PFSK-1 (cell line): ENCODE results near the gene USP11.

ENCODE experiments used
- FOXP2 ChIP-seq: optimal IDR thresholded peaks from 2 replicates; pipeline ENCODE3; 2011; ENCODE audit warnings: borderline replicate concordance, control low read depth, inconsistent platforms; ENCODE audit not compliant: insufficient read depth; ENCODE audit errors: extremely low read length, extremely low read depth
- POLR2AphosphoS5 ChIP-seq: IDR thresholded peaks from 2 replicates; pipeline ENCODE4 v1.6.1; 2012; ENCODE audit warnings: low read depth, mild to moderate bottlenecking, control low read depth, low read length, moderate library complexity
- SIN3A ChIP-seq: IDR thresholded peaks from 2 replicates; pipeline ENCODE4 v1.6.1; 2012; ENCODE audit warnings: mild to moderate bottlenecking, low read length, moderate library complexity, borderline replicate concordance; ENCODE audit not compliant: insufficient read depth
- TAF1 ChIP-seq: IDR thresholded peaks from 2 replicates; pipeline ENCODE4 v1.6.1; 2012; ENCODE audit warnings: low read length, control low read depth, borderline replicate concordance; ENCODE audit not compliant: insufficient read depth
- TF ChIP-seq, protein P1 (sequence below), 2 experiments: IDR thresholded peaks; 2 replicates each; pipeline versions ENCODE4 v1.6.1 to v1.8.0; 2011 to 2012; ENCODE audit warnings: low read depth in 2 of 2, low read length in 2 of 2, control low read depth in 1 of 2, inconsistent platforms in 1 of 2, mild to moderate bottlenecking in 1 of 2, moderate library complexity in 1 of 2; ENCODE audit not compliant: insufficient read depth in 1 of 2

USP11 gene

DNA sequence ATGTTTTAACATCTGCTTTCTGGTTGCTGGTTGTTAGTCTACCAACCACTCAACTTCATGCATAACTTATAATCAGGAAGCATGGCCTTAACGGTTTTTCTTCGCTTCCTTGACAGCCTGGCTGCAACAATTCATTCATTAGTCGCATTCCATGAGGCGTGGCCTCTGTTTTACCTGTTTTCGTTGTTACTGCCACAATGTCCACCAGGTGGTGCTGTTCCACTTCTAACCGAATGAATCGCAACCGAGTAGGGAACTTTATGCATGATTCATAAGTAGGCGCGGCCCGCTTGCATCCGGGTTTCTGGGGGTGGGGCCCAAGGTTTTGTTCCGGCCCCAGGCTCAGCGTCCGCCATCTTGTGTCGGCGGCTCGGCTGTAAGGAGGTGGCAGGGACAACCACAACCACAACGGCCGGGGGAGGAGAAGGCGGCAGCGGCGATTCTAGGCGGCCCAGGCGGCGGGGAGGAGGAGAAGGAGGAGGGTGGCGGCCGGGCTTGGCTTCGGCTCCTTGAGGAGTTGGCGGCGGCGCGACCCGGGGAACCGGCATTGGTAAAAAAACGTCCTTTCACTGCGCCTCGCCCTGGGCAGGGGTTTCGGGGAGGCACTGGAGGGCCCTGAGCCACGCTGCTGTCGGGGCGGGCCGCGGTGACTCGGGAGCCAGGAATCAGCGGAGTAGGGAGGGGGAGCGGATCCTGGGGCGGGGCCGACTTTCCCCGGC lies 39.2 kb upstream of the USP11 start, which contains the start of gene UBA1:
Gene UBA1 (plus strand): TSS at position 355 of the 719 bp plus-strand sequence. CDS start 4,974 bp downstream, outside the sequence.
- TF ChIP-seq FOXP2 (no peak), TAF1 (peak; percentile 81; the same call in 1 of the 2 replicates), POLR2AphosphoS5 (peak; percentile 87)

DNA sequence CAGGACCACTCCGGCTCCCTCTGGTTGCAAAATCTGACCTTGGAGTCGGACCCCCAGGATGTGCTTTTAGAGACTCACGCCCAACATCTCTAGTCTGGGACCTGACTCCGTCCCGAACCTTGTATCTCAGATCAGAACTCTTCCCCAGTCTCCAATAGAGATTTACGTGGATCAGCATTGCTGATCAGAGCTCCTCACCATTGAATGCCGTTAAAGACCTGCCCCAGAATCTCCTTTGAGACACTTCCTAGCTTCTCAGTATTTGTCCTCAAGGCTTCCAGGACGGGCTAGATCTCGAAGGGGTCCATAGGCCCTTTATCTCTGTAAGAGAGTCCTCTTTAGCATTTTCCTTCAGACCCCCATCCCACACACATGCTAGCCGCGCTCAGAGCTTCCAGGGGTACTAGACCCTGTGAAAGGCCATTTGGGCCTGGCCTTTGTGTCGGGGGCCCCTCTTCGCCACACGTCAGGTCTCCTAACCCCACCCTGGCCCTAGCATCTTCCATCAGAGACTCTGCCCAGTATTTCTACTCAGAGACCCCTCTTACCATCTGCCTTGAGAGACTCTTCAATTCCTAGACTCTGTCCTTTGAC lies 38.5 kb upstream of the USP11 start:
- TF ChIP-seq, protein P1, sequence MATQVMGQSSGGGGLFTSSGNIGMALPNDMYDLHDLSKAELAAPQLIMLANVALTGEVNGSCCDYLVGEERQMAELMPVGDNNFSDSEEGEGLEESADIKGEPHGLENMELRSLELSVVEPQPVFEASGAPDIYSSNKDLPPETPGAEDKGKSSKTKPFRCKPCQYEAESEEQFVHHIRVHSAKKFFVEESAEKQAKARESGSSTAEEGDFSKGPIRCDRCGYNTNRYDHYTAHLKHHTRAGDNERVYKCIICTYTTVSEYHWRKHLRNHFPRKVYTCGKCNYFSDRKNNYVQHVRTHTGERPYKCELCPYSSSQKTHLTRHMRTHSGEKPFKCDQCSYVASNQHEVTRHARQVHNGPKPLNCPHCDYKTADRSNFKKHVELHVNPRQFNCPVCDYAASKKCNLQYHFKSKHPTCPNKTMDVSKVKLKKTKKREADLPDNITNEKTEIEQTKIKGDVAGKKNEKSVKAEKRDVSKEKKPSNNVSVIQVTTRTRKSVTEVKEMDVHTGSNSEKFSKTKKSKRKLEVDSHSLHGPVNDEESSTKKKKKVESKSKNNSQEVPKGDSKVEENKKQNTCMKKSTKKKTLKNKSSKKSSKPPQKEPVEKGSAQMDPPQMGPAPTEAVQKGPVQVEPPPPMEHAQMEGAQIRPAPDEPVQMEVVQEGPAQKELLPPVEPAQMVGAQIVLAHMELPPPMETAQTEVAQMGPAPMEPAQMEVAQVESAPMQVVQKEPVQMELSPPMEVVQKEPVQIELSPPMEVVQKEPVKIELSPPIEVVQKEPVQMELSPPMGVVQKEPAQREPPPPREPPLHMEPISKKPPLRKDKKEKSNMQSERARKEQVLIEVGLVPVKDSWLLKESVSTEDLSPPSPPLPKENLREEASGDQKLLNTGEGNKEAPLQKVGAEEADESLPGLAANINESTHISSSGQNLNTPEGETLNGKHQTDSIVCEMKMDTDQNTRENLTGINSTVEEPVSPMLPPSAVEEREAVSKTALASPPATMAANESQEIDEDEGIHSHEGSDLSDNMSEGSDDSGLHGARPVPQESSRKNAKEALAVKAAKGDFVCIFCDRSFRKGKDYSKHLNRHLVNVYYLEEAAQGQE (IDR thresholded peaks at IDR 0.05; ENCODE audit: insufficient read depth in 1 of 2, low read depth in 2 of 2, low read length in 2 of 2): no peak
- TF ChIP-seq POLR2AphosphoS5 (no peak; the same call in 1 of the 2 replicates), SIN3A (no peak), TAF1 (no peak), FOXP2 (no peak)

DNA sequence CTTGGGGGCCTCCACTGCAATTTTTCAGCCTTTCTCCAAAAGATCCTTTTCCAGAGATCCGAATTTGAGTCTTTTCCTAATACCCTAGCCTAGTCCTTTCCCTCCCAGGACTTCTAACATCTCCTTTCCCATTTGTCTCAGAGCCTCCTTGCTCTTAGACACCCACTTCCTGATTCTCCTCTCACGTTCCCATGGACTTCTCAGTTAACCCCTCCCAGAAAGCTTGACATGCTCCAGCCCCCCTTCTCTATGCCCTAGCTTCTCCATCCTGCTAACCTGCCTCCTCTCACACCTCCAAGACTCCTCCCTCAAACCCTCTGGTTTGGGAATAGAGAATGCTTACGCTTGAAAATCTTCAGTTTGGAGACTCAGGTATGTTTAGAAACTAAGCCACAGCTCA lies 36.7 kb upstream of the USP11 start:
- TF ChIP-seq SIN3A (no peak), FOXP2 (no peak), POLR2AphosphoS5 (no peak), TAF1 (no peak)
- TF ChIP-seq, protein P1 (IDR thresholded peaks at IDR 0.05; ENCODE audit: insufficient read depth in 1 of 2, low read depth in 2 of 2, low read length in 2 of 2): no peak

DNA sequence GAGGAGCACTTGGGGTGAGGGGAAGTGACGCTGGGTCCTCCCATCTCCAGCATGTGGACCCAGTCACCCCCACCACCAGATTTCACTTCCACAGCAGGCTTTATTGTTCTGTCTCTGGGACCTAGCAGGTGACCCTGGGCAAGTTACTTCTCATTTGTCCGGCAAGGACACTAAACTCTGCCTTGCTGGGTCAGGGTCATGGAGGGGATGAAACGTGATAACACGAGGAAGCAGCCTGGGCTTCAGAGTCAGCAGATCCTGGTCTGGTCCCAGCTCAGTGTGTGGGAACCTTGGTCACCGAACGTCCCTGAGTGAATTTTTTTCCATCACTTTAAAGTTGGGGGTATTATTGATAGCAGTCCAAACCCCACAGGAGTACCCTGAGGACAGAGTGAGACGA lies 35.3 kb upstream of the USP11 start:
- TF ChIP-seq FOXP2 (no peak), POLR2AphosphoS5 (no peak), SIN3A (no peak), TAF1 (no peak)
- TF ChIP-seq, protein P1 (IDR thresholded peaks at IDR 0.05; ENCODE audit: insufficient read depth in 1 of 2, low read depth in 2 of 2, low read length in 2 of 2): no peak

DNA sequence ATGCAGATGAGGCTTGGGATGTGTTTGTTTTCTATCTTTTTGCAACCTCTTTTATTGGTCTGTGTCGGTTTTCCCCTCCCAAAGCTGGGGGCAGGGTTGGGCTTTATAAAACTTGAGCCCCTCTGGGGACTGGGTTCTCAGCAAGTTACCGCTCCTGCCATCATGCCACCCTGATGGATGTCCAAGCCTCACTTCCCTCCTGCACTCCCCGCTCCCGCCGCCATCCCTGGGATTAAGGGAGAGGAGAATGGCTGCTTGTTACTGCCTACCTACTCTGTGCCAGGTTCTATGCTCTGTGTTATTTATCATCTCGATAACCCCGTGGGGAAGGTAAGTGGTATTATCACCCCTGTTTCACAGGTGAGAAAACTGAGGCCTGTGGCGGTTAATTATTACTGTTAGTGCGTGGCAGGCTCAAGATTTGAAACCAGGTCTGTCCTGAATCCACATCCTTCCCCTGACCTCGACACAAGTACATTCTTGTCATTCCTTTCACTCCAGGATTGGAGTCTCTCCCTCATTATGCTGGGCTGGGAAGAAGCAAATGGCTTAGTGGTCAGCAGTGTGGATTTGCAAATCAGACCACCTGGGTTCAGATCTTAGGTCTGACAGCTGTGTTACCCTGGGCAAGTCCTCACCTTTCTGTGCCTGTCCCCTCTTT lies 34.7 kb upstream of the USP11 start:
- TF ChIP-seq TAF1 (no peak), POLR2AphosphoS5 (no peak; the same call in 1 of the 2 replicates), FOXP2 (no peak), SIN3A (no peak)
- TF ChIP-seq, protein P1 (IDR thresholded peaks at IDR 0.05; ENCODE audit: insufficient read depth in 1 of 2, low read depth in 2 of 2, low read length in 2 of 2): no peak
